Type B pancreatic cell (in vitro differentiated cells): ENCODE data around the gene APP. TPM values are rescaled to one million over a fixed set of nuclear protein-coding genes. Genes with fewer than 3 reads are reported as not detected.

ENCODE experiments used
- DNase-seq: peaks from one replicate; pipeline ENCODE4 v3.0.0; 2021; ENCODE audit warnings: mixed read lengths; ENCODE audit not compliant: unreplicated experiment; ENCODE audit errors: extremely low spot score
- H3K27ac Mint-ChIP-seq: 2 replicates; pipeline ENCODE4 v1.8.0; 2021; ENCODE audit warnings: mild to moderate bottlenecking, mixed read lengths
- H3K27me3 Mint-ChIP-seq: 2 replicates; pipeline ENCODE4 v1.8.0; 2021; ENCODE audit warnings: mixed read lengths
- H3K36me3 Mint-ChIP-seq: 2 replicates; pipeline ENCODE4 v1.8.0; 2021; ENCODE audit warnings: mixed read lengths
- H3K4me1 Mint-ChIP-seq: one replicate; pipeline ENCODE4 v1.8.0; 2021; ENCODE audit warnings: mixed read lengths; ENCODE audit not compliant: unreplicated experiment
- H3K4me3 Mint-ChIP-seq: 2 replicates; pipeline ENCODE4 v1.8.0; 2021; ENCODE audit warnings: mild to moderate bottlenecking, mixed read lengths
- H3K9me3 Mint-ChIP-seq: 2 replicates; pipeline ENCODE4 v1.8.0; 2021; ENCODE audit warnings: mixed read lengths
- CTCF ChIP-seq: fragments of 200-600 bp; sonication (generic); conservative IDR thresholded peaks from 2 replicates; pipeline ENCODE4 v1.5.0; 2021; ENCODE audit warnings: antibody characterized with exemption, mild to moderate bottlenecking
- total RNA-seq: library from RNA; stranded (reverse); gene quantifications from 2 replicates; pipeline ENCODE4 v1.2.1, GENCODE V29; 2021; ENCODE audit warnings: low replicate concordance

The APP gene
- total RNA-seq, 1 donor from 2014 or later: 415 TPM

GRCh38 chr21:26185446-26185845 lies 14.9 kb upstream of the APP start:
- Mint-ChIP-seq H3K27ac (no peak overlapping the region), H3K27me3 (no peaks in the 10 kb centered on the region), H3K36me3 (no peaks in the 10 kb centered on the region), H3K4me3 (no peak overlapping the region), H3K9me3 (peaks cover 11% of the 10 kb centered on the region), H3K4me1 (no peaks in the 10 kb centered on the region)
- DNase-seq: no peak
- no peak for TF ChIP-seq CTCF

GRCh38 chr21:26185021-26185420 lies 14.5 kb upstream of the APP start:
- DNase-seq: no peak
- no peaks in the 10 kb centered on the region for H3K27me3 Mint-ChIP-seq
- no peak for TF ChIP-seq CTCF
- H3K4me1 Mint-ChIP-seq: no peaks in the 10 kb centered on the region
- H3K27ac Mint-ChIP-seq: no peak overlapping the region
- peaks cover 11% of the 10 kb centered on the region for H3K9me3 Mint-ChIP-seq
- H3K36me3 Mint-ChIP-seq: no peaks in the 10 kb centered on the region
- H3K4me3 Mint-ChIP-seq: no peak overlapping the region

GRCh38 chr21:26179501-26179900 lies 8.9 kb upstream of the APP start:
- no peak overlapping the region for H3K4me3 Mint-ChIP-seq
- no peak for DNase-seq
- H3K36me3 Mint-ChIP-seq: no peaks in the 10 kb centered on the region
- H3K4me1 Mint-ChIP-seq: no peaks in the 10 kb centered on the region
- no peak for TF ChIP-seq CTCF
- H3K9me3 Mint-ChIP-seq: peaks cover 8% of the 10 kb centered on the region
- no peak overlapping the region for H3K27ac Mint-ChIP-seq
- H3K27me3 Mint-ChIP-seq: peaks cover 3% of the 10 kb centered on the region

- TF ChIP-seq CTCF: no peak
- no peak for DNase-seq
- no peak overlapping the region for H3K27ac Mint-ChIP-seq
- H3K4me3 Mint-ChIP-seq: no peak overlapping the region
- H3K27me3 Mint-ChIP-seq: peaks cover 3% of the 10 kb centered on the region
- no peaks in the 10 kb centered on the region for H3K4me1 Mint-ChIP-seq
- H3K9me3 Mint-ChIP-seq: no peaks in the 10 kb centered on the region
- no peaks in the 10 kb centered on the region for H3K36me3 Mint-ChIP-seq
Measured at GRCh38 chr21:26177746-26178426, 7.3 kb upstream of the APP start.

- Mint-ChIP-seq H3K27ac (no peak overlapping the region), H3K36me3 (no peaks in the 10 kb centered on the region), H3K9me3 (no peaks in the 10 kb centered on the region), H3K27me3 (peaks cover 3% of the 10 kb centered on the region), H3K4me1 (no peaks in the 10 kb centered on the region), H3K4me3 (no peak overlapping the region)
- DNase-seq: no peak
- no peak for TF ChIP-seq CTCF
Measured at GRCh38 chr21:26177187-26177586, 6.6 kb upstream of the APP start.
